NK-92 (cell line): ENCODE results near the gene RAB14.

Experiments
- DNase-seq: peaks from one replicate; lab custom pipeline; 2025; ENCODE audit not compliant: unreplicated experiment; lab: John Stamatoyannopoulos, UW

Gene RAB14

GRCh38 chr9:121220996-121221663 lies 19.5 kb upstream of the RAB14 start:
- DNase-seq, result no peak

DNA sequence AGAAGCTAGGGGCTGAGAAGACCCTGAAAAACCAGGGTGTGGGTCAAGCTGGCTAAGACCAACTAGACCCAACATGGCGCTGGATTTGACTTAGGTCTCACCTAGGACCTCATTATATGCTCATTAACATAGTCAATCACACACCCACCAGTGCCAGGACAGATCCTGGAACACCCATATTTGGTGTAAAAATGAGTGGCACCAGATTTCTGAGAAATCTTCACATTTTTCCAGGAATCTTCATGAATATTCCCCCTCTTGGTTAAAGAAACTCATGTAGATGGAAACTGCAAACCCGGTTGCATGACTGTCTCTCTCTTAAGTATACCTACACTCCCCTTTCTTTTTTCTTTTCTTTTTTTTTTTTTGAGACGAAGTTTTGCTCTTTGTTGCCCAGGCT lies 17.9 kb upstream of the RAB14 start:
- DNase-seq, result no peak

- no peak for DNase-seq
Measured at GRCh38 chr9:121218357-121219027, 16.8 kb upstream of the RAB14 start.

- no peak for DNase-seq
Measured at GRCh38 chr9:121217609-121218292, 16.1 kb upstream of the RAB14 start.

DNA sequence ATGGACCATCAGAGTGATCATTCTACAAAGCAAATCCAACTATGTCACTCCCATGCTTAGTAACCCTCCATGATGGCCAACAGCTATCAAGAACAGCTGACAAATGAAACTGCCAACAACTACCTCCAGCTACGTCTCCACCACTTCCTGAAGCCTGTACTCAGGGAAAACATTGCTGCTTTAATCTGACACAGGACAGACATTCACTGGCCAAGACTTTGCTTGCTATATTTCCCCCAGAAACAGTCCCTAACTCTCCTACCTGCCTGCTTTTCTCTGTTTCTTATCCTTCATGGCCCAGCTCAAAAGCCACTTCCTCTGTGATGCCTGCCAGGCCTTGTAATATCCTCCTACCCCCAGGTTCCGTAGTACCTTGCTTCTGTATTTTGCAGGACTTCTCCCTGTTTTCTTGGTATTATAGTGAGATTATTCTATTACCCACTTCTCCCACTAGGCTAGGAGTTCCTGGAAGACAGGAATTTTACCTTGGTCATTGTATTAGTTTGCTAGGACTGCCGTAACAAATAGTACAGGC lies 14.7 kb upstream of the RAB14 start:
- DNase-seq, result no peak

- no peak for DNase-seq
Measured at GRCh38 chr9:121214005-121214404, 12.3 kb upstream of the RAB14 start.

- no peak for DNase-seq
Measured at GRCh38 chr9:121213136-121213806, 11.6 kb upstream of the RAB14 start.

- DNase-seq, result no peak
Measured at GRCh38 chr9:121210536-121210935, 8.9 kb upstream of the RAB14 start.

DNA sequence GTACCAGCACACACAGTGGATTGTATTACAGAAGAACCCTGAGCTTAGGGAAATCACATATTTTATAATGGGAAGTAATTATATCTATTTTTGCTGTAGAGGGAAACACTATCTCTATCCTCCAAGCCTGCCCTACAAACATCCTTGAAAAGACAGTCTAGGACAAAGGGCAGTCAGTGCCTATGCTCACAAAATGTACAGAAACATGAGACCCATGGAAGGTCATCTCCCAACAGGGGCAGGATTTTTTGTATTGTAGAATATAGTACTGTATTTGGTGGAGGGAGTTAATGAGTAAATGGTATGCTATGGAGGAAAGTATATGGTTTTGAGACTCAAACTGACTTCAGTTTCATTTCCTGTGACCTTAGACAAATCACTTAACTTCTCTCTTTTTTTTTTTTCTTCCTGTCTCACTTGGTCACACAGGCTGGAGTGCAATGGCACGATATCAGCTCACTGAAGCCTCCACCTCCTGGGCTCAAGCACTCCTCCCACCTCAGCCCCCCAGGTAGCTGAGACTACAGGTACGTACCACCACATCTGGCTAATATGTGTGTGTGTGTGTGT lies 5.8 kb upstream of the RAB14 start:
- DNase-seq, result no peak

DNA sequence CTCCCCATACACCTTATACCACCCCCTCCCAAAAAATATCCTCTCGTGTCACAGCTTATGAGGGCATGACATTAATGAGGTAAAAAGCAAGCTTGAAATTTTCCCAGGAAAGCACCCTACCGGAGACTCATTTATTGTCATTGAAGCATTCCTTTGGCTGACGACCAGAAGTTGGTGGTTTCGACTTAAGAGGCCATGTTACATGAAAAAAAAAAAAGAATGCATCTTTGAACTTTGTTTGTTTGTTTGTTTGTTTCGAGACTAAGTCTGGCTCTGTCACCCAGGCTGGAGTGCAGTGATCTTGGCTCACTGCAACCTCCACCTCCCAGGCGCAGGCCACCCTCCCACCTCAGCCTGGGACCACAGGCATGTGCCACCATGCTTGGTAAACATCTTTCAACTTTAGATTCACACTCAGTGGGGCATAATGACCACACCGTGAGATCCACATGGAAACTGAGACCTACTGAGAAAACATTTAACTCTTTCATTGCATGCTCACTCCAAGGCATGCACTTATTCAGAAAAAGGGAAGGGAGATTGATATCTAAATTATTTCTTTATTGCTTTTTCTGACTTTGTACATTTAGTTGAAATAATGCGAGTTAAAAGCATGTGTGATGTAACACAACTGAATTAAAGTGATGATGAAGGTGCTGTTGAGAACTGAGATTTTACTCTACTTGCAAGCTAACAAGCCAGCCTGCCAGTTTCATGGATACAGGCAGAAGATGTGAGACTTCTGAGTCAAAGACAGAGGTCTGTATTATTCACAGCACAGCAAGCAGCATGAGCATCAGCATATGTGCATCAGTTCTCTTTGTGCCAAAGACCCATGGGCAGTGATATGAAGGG lies 5.1 kb upstream of the RAB14 start:
- no peak for DNase-seq

GRCh38 chr9:121204611-121205010 lies 2.9 kb upstream of the RAB14 start:
- DNase-seq, result no peak

- DNase-seq, result no peak
Measured at GRCh38 chr9:121204121-121204520, 2.5 kb upstream of the RAB14 start.

GRCh38 chr9:121201045-121201737 lies 478 bp downstream of the RAB14 start:
- no peak for DNase-seq

GRCh38 chr9:121200356-121200755 lies 1.3 kb downstream of the RAB14 start:
- no peak for DNase-seq

- no peak for DNase-seq
Measured at GRCh38 chr9:121199921-121200320, 1.7 kb downstream of the RAB14 start.

DNA sequence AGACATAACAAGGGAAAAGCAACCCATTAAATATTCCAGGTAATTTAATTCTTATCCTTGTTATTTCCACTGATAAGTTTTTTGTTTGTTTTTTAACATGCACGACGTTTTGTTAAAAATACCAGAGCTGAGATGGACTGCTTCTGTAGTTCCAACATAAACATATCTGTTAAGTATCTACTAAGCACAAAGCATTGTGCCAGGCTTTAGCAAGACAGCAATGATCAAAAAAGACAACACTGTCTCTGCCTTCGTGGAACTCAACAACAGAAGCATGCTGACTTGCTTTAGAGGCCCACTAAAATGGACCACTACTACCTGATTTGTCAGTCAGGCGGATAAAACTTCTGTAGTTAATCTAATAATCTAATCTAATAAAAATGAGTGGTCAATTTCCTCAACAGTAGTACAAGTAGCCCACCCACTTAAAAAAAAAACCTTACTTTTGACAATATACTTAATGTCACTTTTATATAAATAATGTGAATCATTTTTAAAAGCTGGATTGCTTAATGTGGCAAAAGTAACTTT lies 3.1 kb downstream of the RAB14 start:
- no peak for DNase-seq

DNA sequence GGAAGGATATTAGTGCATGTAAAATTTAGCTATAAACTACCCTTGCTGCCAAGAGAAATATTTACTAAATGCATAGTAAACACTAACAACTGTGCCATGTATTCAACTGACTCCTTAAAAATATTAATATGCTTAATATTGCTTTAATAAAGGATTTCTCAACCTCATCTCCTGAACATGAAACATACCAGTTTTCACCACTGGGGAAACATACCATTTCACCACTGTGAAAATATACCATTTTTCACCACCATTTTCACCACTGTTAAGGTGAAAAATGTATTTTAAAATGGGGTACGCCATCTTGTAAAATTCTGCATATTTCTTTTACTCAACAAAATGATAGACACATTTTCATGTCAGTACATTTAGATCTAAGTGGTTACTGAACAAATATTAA lies 4.5 kb downstream of the RAB14 start:
- no peak for DNase-seq

DNA sequence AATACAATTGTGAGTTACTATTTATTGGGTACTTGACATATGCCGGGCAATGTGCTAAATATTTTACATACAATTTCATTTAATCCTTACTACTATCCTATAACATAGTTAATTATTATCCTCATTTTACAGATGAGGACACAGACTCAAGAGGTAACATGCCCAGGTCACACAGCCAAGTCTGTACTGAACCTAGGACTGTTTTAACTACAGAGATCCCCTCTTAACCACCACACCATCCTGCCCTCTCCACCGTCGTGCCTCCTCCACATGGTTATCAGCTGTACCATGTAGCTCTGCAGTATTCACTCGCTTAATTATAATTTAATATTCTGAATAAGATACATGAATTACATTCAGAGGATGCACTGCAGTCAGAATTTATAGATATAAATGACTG lies 5.3 kb downstream of the RAB14 start:
- no peak for DNase-seq

GRCh38 chr9:121194730-121195129 lies 6.9 kb downstream of the RAB14 start:
- DNase-seq, result no peak
